LNCAP (cell line): ENCODE data around the gene SYNM.

Experiments used
- TF ChIP-seq, protein P1 (sequence below): fragments of 450-650 bp; IDR thresholded peaks from 2 replicates; pipeline ENCODE4 v1.5.1; 2017; ENCODE audit warnings: mild to moderate bottlenecking

The SYNM gene

GRCh38 chr15:99137877-99138276 lies 33.0 kb downstream of the SYNM start:
- TF ChIP-seq, protein P1, sequence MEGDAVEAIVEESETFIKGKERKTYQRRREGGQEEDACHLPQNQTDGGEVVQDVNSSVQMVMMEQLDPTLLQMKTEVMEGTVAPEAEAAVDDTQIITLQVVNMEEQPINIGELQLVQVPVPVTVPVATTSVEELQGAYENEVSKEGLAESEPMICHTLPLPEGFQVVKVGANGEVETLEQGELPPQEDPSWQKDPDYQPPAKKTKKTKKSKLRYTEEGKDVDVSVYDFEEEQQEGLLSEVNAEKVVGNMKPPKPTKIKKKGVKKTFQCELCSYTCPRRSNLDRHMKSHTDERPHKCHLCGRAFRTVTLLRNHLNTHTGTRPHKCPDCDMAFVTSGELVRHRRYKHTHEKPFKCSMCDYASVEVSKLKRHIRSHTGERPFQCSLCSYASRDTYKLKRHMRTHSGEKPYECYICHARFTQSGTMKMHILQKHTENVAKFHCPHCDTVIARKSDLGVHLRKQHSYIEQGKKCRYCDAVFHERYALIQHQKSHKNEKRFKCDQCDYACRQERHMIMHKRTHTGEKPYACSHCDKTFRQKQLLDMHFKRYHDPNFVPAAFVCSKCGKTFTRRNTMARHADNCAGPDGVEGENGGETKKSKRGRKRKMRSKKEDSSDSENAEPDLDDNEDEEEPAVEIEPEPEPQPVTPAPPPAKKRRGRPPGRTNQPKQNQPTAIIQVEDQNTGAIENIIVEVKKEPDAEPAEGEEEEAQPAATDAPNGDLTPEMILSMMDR = no peak

DNA sequence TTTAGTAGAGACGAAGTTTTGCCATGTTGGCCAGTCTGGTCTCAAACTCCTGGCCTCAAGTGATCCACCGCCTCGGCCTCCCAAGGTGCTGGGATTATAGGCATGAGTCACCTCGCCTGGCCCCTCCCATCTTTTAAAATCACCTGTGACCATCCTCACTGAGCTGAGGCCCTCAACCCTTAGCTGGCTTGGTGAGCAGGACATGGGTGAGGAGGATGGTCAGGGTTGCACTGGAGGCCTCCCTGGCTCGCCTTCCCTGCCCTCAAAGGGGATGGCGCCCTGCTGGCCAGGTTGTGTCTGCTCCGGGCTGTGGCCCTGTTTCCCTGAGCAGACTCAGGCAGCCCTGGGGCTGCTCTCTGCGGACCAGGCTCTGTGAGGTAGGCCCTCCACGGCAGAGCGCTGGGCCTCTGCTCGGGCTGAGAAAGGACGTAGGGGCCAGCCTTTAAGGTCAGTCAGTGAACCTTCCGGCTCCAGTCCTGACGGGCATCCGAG lies 33.7 kb downstream of the SYNM start:
- TF ChIP-seq, protein P1 = no peak

- TF ChIP-seq, protein P1 = no peak
Observed at GRCh38 chr15:99139276-99139675, 34.4 kb downstream of the SYNM start.

- TF ChIP-seq, protein P1 = no peak
Observed at GRCh38 chr15:99140590-99140989, 35.7 kb downstream of the SYNM start.

DNA sequence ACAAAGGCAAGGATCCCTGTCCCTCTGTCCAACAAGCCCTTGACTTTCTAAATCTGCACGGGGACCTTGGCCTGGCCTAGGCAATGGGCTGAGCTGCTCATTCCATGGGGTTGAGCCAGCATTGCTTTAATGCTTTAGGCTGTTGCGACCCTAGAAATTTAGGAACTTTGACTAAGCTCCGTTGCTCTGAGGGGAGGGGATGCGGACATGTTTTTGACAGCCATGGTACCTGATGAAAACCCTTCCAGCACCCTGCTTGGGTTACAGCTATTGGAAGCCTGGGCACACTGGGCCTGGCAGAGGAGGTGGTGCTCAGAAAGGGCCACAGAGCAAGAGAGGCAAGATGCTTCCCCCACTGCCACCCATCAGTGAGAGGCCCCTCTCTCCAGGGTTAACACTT lies 37.1 kb downstream of the SYNM start:
- TF ChIP-seq, protein P1 = no peak

- TF ChIP-seq, protein P1 = no peak
Observed at GRCh38 chr15:99142562-99142961, 37.7 kb downstream of the SYNM start.

DNA sequence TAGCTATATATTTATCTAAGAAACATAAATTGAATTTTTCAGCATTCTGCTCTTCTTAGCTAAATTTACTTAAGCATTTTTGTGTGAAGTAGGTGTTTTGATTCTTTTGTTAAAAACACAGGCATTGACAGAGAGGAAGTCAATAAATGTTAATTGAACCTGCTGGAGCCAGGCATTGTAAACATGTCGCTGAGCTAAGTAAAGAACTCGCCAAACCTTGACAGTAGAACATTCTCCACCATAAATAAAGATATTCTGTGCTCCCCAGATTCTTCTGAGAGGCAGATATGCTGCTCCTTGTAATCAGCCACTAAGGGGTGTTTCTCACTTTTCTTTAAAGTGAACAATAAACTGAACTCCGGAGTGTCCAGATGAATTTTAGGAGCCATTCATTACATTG lies 38.4 kb downstream of the SYNM start:
- TF ChIP-seq, protein P1 = no peak
